ENCODE data around the gene CAPZA3. TPM values are rescaled to one million over a fixed set of nuclear protein-coding genes. Genes with fewer than 3 reads are reported as not detected.

Gene CAPZA3
- total RNA-seq, 2 experiments from 2014 or later: not detected

DNA sequence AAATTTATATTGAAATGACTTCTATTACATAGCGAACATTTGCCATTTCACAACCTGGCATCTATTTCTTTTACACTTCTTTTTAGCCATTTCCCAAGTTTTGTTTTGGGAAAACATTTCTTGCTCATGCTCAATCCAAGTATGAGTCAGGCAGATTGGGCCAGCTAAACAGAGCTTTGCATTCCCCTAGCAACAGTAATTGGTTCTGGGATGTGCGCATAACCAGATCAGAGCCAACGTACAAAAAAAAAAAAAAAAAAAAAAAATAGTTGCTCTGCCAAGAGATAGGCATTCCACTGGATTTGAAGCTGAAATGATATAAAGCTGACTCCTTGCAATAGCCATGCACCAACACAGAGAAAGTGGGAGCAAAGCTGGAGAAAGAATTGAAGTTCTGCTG is 37.6 kb upstream of the CAPZA3 start:
- H3K27ac Mint-ChIP-seq: no peak overlapping the region
- TF ChIP-seq, protein P1, sequence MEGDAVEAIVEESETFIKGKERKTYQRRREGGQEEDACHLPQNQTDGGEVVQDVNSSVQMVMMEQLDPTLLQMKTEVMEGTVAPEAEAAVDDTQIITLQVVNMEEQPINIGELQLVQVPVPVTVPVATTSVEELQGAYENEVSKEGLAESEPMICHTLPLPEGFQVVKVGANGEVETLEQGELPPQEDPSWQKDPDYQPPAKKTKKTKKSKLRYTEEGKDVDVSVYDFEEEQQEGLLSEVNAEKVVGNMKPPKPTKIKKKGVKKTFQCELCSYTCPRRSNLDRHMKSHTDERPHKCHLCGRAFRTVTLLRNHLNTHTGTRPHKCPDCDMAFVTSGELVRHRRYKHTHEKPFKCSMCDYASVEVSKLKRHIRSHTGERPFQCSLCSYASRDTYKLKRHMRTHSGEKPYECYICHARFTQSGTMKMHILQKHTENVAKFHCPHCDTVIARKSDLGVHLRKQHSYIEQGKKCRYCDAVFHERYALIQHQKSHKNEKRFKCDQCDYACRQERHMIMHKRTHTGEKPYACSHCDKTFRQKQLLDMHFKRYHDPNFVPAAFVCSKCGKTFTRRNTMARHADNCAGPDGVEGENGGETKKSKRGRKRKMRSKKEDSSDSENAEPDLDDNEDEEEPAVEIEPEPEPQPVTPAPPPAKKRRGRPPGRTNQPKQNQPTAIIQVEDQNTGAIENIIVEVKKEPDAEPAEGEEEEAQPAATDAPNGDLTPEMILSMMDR (IDR thresholded peaks at IDR 0.05): no peak
- no peaks in the 10 kb centered on the region for H3K36me3 Mint-ChIP-seq (ENCODE audit: low read depth)
- no peak overlapping the region for H3K4me3 Mint-ChIP-seq
- peaks cover 3% of the 10 kb centered on the region for H3K9me3 Mint-ChIP-seq
- ATAC-seq: no peak
- intact Hi-C loops (cut with micrococcal nuclease): no loop called here
- CTCF ChIA-PET: no interaction called here
- no peaks in the 10 kb centered on the region for H3K4me1 Mint-ChIP-seq (ENCODE audit: low read depth)
- POLR2A ChIA-PET: no interaction called here
- DNase-seq: no peak
- H3K27me3 Mint-ChIP-seq: no peaks in the 10 kb centered on the region

DNA sequence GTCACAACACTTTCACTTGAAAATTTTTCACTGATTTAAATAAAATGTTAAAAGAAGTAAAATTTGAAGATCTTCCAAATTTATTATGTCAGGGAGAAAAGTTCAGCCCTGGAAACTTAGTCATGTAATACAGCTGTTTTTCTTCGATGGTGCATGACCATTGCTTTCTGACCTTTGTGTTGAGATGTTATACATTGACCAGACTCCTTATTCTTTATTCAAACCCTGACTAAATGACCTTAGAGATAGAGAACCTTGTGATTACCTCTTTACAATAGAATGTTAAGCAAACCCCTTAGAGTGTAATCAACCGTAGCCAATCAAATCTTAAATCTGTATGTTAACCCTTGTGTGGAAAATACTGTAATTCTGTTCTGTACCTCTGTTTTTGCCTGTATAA is 34.6 kb upstream of the CAPZA3 start:
- DNase-seq: no peak
- ATAC-seq: no peak
- TF ChIP-seq, protein P1 (IDR thresholded peaks at IDR 0.05): no peak
- intact Hi-C loops (cut with micrococcal nuclease): no loop called here
- H3K27ac Mint-ChIP-seq: no peak overlapping the region
- CTCF ChIA-PET: no interaction called here
- POLR2A ChIA-PET: no interaction called here
- peaks cover 11% of the 10 kb centered on the region for H3K9me3 Mint-ChIP-seq
- no peak overlapping the region for H3K4me3 Mint-ChIP-seq
- no peaks in the 10 kb centered on the region for H3K27me3 Mint-ChIP-seq
- H3K36me3 Mint-ChIP-seq (ENCODE audit: low read depth): no peaks in the 10 kb centered on the region
- no peaks in the 10 kb centered on the region for H3K4me1 Mint-ChIP-seq (ENCODE audit: low read depth)

DNA sequence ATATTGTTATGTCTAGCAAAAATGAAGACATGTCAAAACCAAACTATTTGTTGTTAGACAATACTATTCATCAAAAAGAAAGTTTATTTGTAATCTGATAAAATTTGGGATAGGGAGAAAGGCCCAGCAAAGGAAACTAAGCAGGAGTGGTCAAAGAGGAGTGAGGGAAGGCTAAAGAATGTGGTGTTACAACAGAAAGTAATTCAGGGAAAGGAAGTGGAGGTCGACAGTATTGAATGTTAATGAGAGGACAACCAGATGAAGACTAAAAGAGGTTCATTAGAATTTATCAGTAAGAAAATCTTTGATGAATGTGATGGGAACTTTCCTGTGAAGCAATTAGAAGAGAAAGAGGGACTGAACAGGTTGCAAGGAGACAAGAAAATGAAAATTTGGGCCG is 34.0 kb upstream of the CAPZA3 start:
- H3K4me1 Mint-ChIP-seq (ENCODE audit: low read depth): no peaks in the 10 kb centered on the region
- H3K27me3 Mint-ChIP-seq: no peaks in the 10 kb centered on the region
- H3K36me3 Mint-ChIP-seq (ENCODE audit: low read depth): no peaks in the 10 kb centered on the region
- peaks cover 11% of the 10 kb centered on the region for H3K9me3 Mint-ChIP-seq
- ATAC-seq (no peak), DNase-seq (no peak)
- TF ChIP-seq, protein P1 (IDR thresholded peaks at IDR 0.05): no peak
- no peak overlapping the region for H3K27ac Mint-ChIP-seq
- no peak overlapping the region for H3K4me3 Mint-ChIP-seq
- POLR2A ChIA-PET: no interaction called here
- CTCF ChIA-PET: no interaction called here
- intact Hi-C loops (cut with micrococcal nuclease): no loop called here

DNA sequence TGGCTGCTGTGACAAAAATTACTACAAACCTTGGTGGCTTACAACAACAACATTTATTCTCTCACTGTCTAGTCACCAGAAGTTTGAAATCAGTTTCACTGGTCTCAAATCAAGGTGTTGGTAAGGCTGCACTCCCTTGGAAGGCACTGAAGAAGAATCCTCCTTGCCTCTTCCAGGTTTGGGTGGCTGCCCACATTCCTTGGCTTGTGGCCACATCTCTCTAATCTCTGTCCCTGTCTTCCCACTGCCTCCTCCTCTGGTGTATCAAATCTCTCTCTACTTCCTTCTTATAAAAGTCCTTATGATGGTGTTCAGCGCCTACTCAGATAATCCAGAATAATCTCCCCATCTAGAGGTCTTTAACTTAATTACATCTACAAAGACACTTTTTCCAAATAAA is 31.1 kb upstream of the CAPZA3 start:
- Mint-ChIP-seq H3K27ac (no peak overlapping the region), H3K4me1 (ENCODE audit: low read depth) (no peaks in the 10 kb centered on the region), H3K27me3 (no peaks in the 10 kb centered on the region), H3K4me3 (no peak overlapping the region), H3K9me3 (peaks cover 14% of the 10 kb centered on the region), H3K36me3 (ENCODE audit: low read depth) (no peaks in the 10 kb centered on the region)
- intact Hi-C loops (cut with micrococcal nuclease): no loop called here
- TF ChIP-seq, protein P1 (IDR thresholded peaks at IDR 0.05): no peak
- no peak for ATAC-seq
- DNase-seq: no peak
- ChIA-PET POLR2A (no interaction called here), CTCF (no interaction called here)

DNA sequence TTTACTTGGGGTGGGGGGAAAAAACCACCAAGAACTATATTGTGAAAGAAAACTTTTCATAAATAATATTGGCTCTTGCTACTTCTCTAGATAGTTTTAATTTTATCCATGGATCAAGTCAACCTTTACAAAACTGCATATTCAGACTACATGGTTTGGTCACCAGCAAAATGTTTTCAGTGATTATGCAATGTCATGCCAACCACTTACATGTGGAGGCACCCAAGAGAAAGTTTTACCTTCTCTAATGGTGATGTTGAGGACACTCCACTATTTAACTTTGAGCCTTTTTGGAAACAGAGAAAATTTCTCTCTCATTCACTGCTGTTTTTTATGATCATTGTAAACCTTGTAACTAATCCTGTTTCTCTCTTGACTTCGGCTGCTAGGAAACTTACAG is 21.7 kb upstream of the CAPZA3 start:
- CTCF ChIA-PET: no interaction called here

More for the DNA sequence above, 21.7 kb upstream of the CAPZA3 start:
- H3K27me3 Mint-ChIP-seq: no peaks in the 10 kb centered on the region
- POLR2A ChIA-PET: no interaction called here
- H3K4me1 Mint-ChIP-seq (ENCODE audit: low read depth): no peaks in the 10 kb centered on the region
- DNase-seq (no peak), ATAC-seq (no peak)
- H3K27ac Mint-ChIP-seq: no peak overlapping the region
- intact Hi-C loops (cut with micrococcal nuclease): no loop called here
- TF ChIP-seq, protein P1 (IDR thresholded peaks at IDR 0.05): no peak
- H3K4me3 Mint-ChIP-seq: no peak overlapping the region
- no peaks in the 10 kb centered on the region for H3K36me3 Mint-ChIP-seq (ENCODE audit: low read depth)
- H3K9me3 Mint-ChIP-seq: no peaks in the 10 kb centered on the region
